HepG2 (cell line): Measurements from ENCODE around the gene C10orf120. TPM values are rescaled to one million over a fixed set of nuclear protein-coding genes. Genes with fewer than 3 reads are reported as not detected.

Source experiments
- ATAC-seq: fragments of 200-7000 bp; cut with Tn5 transposase; 3 replicates; pipeline ENCODE4 v1.9.1; 2020; ENCODE audit warnings: mild to moderate bottlenecking, moderate library complexity
- BruUV-seq: library from RNA; stranded (reverse); fragments of 400-500 nt; replicated peaks from 2 replicates; lab custom pipeline; 2021; lab: Mats Ljungman, UMichigan
- CTCF ChIA-PET: fragments of 300-600 bp; formaldehyde crosslinking; extraction: SDS; loops from one replicate; lab custom pipeline; 2021; ENCODE audit warnings: low total read pairs, inconsistent platforms, low intra/inter-chr PET ratio; lab: Yijun Ruan, JAX
- POLR2A ChIA-PET: fragments of 350-600 bp; sonication (Branson Sonifier 250); formaldehyde crosslinking; loops from one replicate; lab custom pipeline; 2020; ENCODE audit warnings: antibody characterized with exemption, inconsistent platforms; lab: Yijun Ruan, JAX
- DNase-seq: peaks from one replicate; pipeline ENCODE4 v3.0.0-alpha.2; 2015; ENCODE audit warnings: low spot score
- FAIRE-seq: peaks from 3 replicates; lab custom pipeline; 2011; peaks lifted over from hg19 to GRCh38; lab: Jason Lieb, UNC
- H2AFZ ChIP-seq: one replicate; pipeline ENCODE4 v1.6.1; 2011; ENCODE audit warnings: low read length, inconsistent platforms
- H3K27ac ChIP-seq: fragments of 300-600 bp; 3 replicates; pipeline ENCODE4 v1.8.0; 2011; ENCODE audit warnings: mixed run types, mild to moderate bottlenecking, mixed read lengths, low read length, inconsistent platforms; ENCODE audit not compliant: insufficient read depth; ENCODE audit errors: extremely low read length
- H3K27me3 ChIP-seq, 2 experiments: fragments of 200-600 bp in 1 of 2; 2 replicates in 1 of 2; 3 replicates in 1 of 2; pipeline versions ENCODE4 v1.6.0 to v1.8.0; 2011; ENCODE audit warnings: low read length in 2 of 2, mild to moderate bottlenecking in 2 of 2, moderate library complexity in 2 of 2, inconsistent platforms in 1 of 2; ENCODE audit not compliant: insufficient read depth in 2 of 2, control insufficient read depth in 1 of 2
- H3K36me3 ChIP-seq, 2 experiments: fragments of 200-600 bp in 1 of 2; replicated peaks in 1 of 2; 2 replicates in 1 of 2; 3 replicates in 1 of 2; pipeline versions ENCODE4 v1.5.1 to v1.8.0; 2011; ENCODE audit warnings: low read length in 2 of 2, inconsistent platforms in 1 of 2; ENCODE audit not compliant: insufficient read depth in 2 of 2, control insufficient read depth in 1 of 2
- H3K4me1 ChIP-seq: 2 replicates; pipeline ENCODE4 v1.5.1; 2012; ENCODE audit warnings: low read length, inconsistent platforms; ENCODE audit not compliant: insufficient read depth
- H3K4me2 ChIP-seq: 2 replicates; pipeline ENCODE4 v1.6.0; 2011; ENCODE audit warnings: low read depth, low read length, inconsistent platforms
- H3K4me3 ChIP-seq, 3 experiments: fragments of 200-600 bp in 1 of 3; sonication (generic), shearing (Covaris generic) in 1 of 3; replicated peaks in 1 of 3; 2 replicates each; pipeline ENCODE4 v1.5.1; 2011 to 2016; ENCODE audit warnings: low read length in 3 of 3, inconsistent platforms in 2 of 3, low read depth in 2 of 3, mild to moderate bottlenecking in 2 of 3, control low read depth in 1 of 3, mixed read lengths in 1 of 3; ENCODE audit not compliant: insufficient read depth in 1 of 3
- H3K79me2 ChIP-seq: one replicate; pipeline ENCODE4 v1.6.1; 2011; ENCODE audit warnings: low read length, inconsistent platforms; ENCODE audit not compliant: insufficient read depth
- H3K9ac ChIP-seq: 2 replicates; pipeline ENCODE4 v1.6.0; 2011; ENCODE audit warnings: mild to moderate bottlenecking, low read depth, low read length, inconsistent platforms; ENCODE audit not compliant: insufficient read depth
- H3K9me3 ChIP-seq: 2 replicates; pipeline ENCODE4 v1.5.1; 2012; ENCODE audit warnings: mild to moderate bottlenecking, low read length
- H4K20me1 ChIP-seq: 2 replicates; pipeline ENCODE4 v1.6.0; 2011; ENCODE audit warnings: inconsistent platforms, mild to moderate bottlenecking, low read length, moderate library complexity; ENCODE audit not compliant: insufficient read depth
- CEBPB ChIP-seq: IDR thresholded peaks from 2 replicates; pipeline ENCODE4 v1.6.1; 2011; ENCODE audit warnings: low read depth, low read length, improper control_type of control experiment, borderline replicate concordance
- CHD4 ChIP-seq: fragments of 200-600 bp; sonication (generic); IDR thresholded peaks from 2 replicates; pipeline ENCODE4 v1.7.0; 2017; ENCODE audit warnings: mild to moderate bottlenecking, low read length, borderline replicate concordance
- NFIC ChIP-seq: IDR thresholded peaks from 2 replicates; pipeline ENCODE4 v1.6.1; 2012; ENCODE audit warnings: mild to moderate bottlenecking, low read length, inconsistent platforms
- STAG1 ChIP-seq: sonication (generic); formaldehyde crosslinking; IDR thresholded peaks from 2 replicates; pipeline ENCODE4 v1.4.0; 2020; ENCODE audit warnings: missing genetic modification reagents
- TAF15 ChIP-seq: fragments of 200-400 bp; formaldehyde crosslinking; IDR thresholded peaks from one replicate; pipeline ENCODE4 v1.6.1; 2018; ENCODE audit warnings: mild to moderate bottlenecking, low read depth, low read length; ENCODE audit not compliant: poor library complexity, severe bottlenecking
- TCF7 ChIP-seq: sonication (generic); IDR thresholded peaks from 2 replicates; pipeline ENCODE4 v1.6.1; 2016; ENCODE audit warnings: antibody characterized with exemption, low read depth
- ZBTB21 ChIP-seq: sonication (generic); formaldehyde crosslinking; IDR thresholded peaks from 2 replicates; pipeline ENCODE4 v1.4.0; 2020; ENCODE audit warnings: missing genetic modification reagents
- WGBS: methylation state at CpG from one replicate; pipeline ENCODE4 v1.1.6; 2017; ENCODE audit warnings: low lambda C conversion rate; 5-methylcytosine and 5-hydroxymethylcytosine counted together
- in situ Hi-C: cut with HindIII; loops from 2 replicates; pipeline ENCODE4 v1.10.0; 2017; ENCODE audit warnings: low pct_unique_long_range_greater_than_20kb; ENCODE audit not compliant: extremely low pct_ligation_motif_present
- intact Hi-C: fragments of 100-400 bp; cut with micrococcal nuclease; formaldehyde crosslinking; loops from one replicate; pipeline ENCODE4 v1.10.0; 2022; ENCODE audit not compliant: unreplicated experiment
- polyA plus RNA-seq, 8 experiments: library from polyadenylated mRNA; depleted of rRNA in 3 of 8; stranded (reverse) in 7 of 8; unstranded in 1 of 8; fragments of >200 nt; fragmentation: Illumina TruSeq in 4 of 8; extraction: Trizol in 4 of 8; gene quantifications; 2 replicates each; pipeline versions ENCODE4 v1.2.1 to v1.2.3, GENCODE V29; 2011 to 2016; ENCODE audit warnings: low read depth in 4 of 8, missing spikeins in 1 of 8, mixed read lengths in 1 of 8; ENCODE audit not compliant: insufficient read depth in 1 of 8
- total RNA-seq, 5 experiments: library from RNA; depleted of rRNA; stranded (reverse); fragments of >200 nt; fragmentation: Illumina TruSeq; extraction: Trizol; gene quantifications; 2 replicates each; pipeline ENCODE4 v1.2.3, GENCODE V29; 2016; ENCODE audit warnings: low read depth in 1 of 5
- TF ChIP-seq, protein P1 (sequence below): sonication (generic); formaldehyde crosslinking; IDR thresholded peaks from 2 replicates; pipeline ENCODE4 v1.4.0; 2020; ENCODE audit warnings: missing genetic modification reagents, mild to moderate bottlenecking, borderline replicate concordance
- TF ChIP-seq, protein P2 (sequence below): IDR thresholded peaks from 2 replicates; pipeline ENCODE4 v1.6.1; 2012; ENCODE audit warnings: low read depth, low read length, improper control_type of control experiment
- TF ChIP-seq, protein P3 (sequence below): sonication (generic); formaldehyde crosslinking; conservative IDR thresholded peaks from 2 replicates; pipeline ENCODE4 v1.8.1; 2023; ENCODE audit warnings: missing genetic modification reagents

Gene C10orf120
- total and polyA plus RNA-seq, 2 of the 13 experiments (the other 11 are each of a cell fraction or from before 2014, with no cell fraction given), result not detected

DNA sequence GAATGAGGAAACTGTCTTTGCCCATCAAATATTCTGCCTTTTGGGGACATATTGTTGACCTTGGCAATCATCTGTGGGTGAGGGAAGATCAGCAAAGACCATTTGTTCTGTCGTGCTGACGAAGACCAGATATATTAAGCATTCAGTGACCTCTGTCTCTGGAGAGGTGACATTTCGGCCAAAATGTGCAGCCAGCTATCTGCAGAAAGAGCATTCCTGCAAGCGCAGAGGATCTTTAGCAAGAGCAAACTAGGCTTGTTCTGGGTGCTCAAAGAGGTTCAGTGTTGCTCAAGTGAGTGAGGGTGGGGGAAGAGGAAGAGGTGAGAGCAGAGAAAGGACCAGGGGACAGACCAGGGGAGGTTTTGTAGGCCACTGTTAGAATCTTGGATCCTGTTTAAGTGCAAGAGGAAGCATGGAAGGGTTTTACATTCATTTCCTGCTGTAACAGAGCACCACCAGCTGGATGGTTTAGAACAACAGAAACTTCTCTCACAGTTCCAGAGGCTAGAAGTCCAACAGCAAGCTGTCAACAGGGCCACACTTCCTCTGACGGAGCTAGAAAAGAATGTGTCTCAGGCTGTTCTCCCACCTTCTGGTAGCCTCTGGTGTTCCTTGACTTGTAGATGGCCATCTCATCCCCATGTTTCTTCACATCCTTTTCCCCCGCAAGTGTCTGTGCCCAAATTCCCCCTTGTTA lies 11.2 kb downstream of the C10orf120 start:
- Histone ChIP-seq H3K27ac (no peak overlapping the region), H4K20me1 (no peaks in the 10 kb centered on the region)
- intact Hi-C loops, result no loop called here
- WGBS, result 35% methylated on average over 6 of the region's 6 CpGs
- 0 out of 2 replicates have a peak, but pooled peaks have one; percentile 10 for TF ChIP-seq STAG1 (CRISPR knock-in tag)
- no peak for TF ChIP-seq CHD4
- TF ChIP-seq, all 625 proteins: peak for 1
- no peak for FAIRE-seq
- peaks cover 0 to 17% of the 10 kb centered on the region in 2 experiments; a peak in 1 of 5 replicates for H3K27me3 ChIP-seq
- no peak overlapping the region for H3K4me2 ChIP-seq
- no peaks in the 10 kb centered on the region for H3K79me2 ChIP-seq
- H3K36me3 ChIP-seq, result no peaks in the 10 kb centered on the region
- no peak; the same call in 2 of the 3 replicates for ATAC-seq
- H3K4me3 ChIP-seq, result no peak overlapping the region
- BruUV-seq, result no TSS peak
- no peaks in the 10 kb centered on the region for H3K9me3 ChIP-seq
- ChIA-PET POLR2A (no interaction called here), CTCF (no interaction called here)
- H3K4me1 ChIP-seq, result no peaks in the 10 kb centered on the region
- in situ Hi-C loops, result no loop called here
- no peak for DNase-seq
- no peak overlapping the region for H2AFZ ChIP-seq
- H3K9ac ChIP-seq, result no peak overlapping the region

DNA sequence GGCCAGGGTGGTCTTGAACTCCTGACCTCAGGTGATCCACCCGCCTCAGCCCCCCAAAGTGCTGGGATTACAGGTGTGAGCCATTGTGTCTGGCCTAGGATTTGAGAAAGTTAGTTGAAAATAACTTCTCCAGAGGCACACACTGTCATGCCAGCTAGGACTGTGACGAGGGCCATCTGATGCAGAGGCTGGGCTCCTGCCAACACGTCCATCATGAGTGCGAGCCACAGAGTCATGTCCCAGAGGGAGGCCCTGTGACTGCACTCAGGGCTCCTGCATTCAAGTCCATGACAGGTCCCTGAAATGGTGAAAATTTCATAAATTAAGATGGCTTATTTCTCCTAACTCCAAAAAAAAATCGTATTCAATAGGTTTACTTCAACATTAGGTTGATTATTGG lies 17.1 kb downstream of the C10orf120 start:
- CTCF ChIA-PET, result no interaction called here
- Histone ChIP-seq H3K9me3 (no peaks in the 10 kb centered on the region), H3K27me3 (0 out of 5 replicates have a peak, but pooled peaks cover 0 to 4% of the 10 kb centered on the region in 2 experiments), H3K36me3 (no peaks in the 10 kb centered on the region), H3K4me1 (no peaks in the 10 kb centered on the region), H3K9ac (no peak overlapping the region), H3K4me3 (no peak overlapping the region), H3K4me2 (no peak overlapping the region), H3K27ac (no peak overlapping the region), H3K79me2 (no peaks in the 10 kb centered on the region), H4K20me1 (no peaks in the 10 kb centered on the region), H2AFZ (no peak overlapping the region)
- no TSS peak for BruUV-seq
- FAIRE-seq (no peak), DNase-seq (no peak), ATAC-seq (no peak)
- WGBS, result 3% methylated on average over 5 of the region's 5 CpGs
- TF ChIP-seq TCF7 (no peak), ZBTB21 (CRISPR knock-in tag) (no peak), CEBPB (no peak), NFIC (no peak), TAF15 (no peak)
- TF ChIP-seq, protein P1, sequence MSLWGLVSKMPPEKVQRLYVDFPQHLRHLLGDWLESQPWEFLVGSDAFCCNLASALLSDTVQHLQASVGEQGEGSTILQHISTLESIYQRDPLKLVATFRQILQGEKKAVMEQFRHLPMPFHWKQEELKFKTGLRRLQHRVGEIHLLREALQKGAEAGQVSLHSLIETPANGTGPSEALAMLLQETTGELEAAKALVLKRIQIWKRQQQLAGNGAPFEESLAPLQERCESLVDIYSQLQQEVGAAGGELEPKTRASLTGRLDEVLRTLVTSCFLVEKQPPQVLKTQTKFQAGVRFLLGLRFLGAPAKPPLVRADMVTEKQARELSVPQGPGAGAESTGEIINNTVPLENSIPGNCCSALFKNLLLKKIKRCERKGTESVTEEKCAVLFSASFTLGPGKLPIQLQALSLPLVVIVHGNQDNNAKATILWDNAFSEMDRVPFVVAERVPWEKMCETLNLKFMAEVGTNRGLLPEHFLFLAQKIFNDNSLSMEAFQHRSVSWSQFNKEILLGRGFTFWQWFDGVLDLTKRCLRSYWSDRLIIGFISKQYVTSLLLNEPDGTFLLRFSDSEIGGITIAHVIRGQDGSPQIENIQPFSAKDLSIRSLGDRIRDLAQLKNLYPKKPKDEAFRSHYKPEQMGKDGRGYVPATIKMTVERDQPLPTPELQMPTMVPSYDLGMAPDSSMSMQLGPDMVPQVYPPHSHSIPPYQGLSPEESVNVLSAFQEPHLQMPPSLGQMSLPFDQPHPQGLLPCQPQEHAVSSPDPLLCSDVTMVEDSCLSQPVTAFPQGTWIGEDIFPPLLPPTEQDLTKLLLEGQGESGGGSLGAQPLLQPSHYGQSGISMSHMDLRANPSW (CRISPR knock-in tag), result no peak
- TF ChIP-seq, protein P2, sequence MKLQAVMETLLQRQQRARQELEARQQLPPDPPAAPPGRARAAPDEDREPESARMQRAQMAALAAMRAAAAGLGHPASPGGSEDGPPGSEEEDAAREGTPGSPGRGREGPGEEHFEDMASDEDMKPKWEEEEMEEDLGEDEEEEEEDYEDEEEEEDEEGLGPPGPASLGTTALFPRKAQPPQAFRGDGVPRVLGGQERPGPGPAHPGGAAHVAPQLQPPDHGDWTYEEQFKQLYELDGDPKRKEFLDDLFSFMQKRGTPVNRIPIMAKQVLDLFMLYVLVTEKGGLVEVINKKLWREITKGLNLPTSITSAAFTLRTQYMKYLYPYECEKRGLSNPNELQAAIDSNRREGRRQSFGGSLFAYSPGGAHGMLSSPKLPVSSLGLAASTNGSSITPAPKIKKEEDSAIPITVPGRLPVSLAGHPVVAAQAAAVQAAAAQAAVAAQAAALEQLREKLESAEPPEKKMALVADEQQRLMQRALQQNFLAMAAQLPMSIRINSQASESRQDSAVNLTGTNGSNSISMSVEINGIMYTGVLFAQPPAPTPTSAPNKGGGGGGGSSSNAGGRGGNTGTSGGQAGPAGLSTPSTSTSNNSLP, result no peak
- TF ChIP-seq, protein P3, sequence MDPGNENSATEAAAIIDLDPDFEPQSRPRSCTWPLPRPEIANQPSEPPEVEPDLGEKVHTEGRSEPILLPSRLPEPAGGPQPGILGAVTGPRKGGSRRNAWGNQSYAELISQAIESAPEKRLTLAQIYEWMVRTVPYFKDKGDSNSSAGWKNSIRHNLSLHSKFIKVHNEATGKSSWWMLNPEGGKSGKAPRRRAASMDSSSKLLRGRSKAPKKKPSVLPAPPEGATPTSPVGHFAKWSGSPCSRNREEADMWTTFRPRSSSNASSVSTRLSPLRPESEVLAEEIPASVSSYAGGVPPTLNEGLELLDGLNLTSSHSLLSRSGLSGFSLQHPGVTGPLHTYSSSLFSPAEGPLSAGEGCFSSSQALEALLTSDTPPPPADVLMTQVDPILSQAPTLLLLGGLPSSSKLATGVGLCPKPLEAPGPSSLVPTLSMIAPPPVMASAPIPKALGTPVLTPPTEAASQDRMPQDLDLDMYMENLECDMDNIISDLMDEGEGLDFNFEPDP (CRISPR knock-in tag), result no peak
- in situ Hi-C loops (no loop called here), intact Hi-C loops (no loop called here)
- POLR2A ChIA-PET, result no interaction called here
